GM12878 (cell line): Measurements from ENCODE around the gene BRD9. TPM values are rescaled to one million over a fixed set of nuclear protein-coding genes. Genes with fewer than 3 reads are reported as not detected.

ENCODE experiments used
- ATAC-seq: fragments of 200-7000 bp; cut with Tn5 transposase; 3 replicates; pipeline ENCODE4 v1.9.1; 2020; ENCODE audit warnings: mild to moderate bottlenecking, moderate library complexity
- BruUV-seq: library from RNA; stranded (reverse); fragments of 400-500 nt; replicated peaks from 2 replicates; lab custom pipeline; 2021; lab: Mats Ljungman, UMichigan
- CTCF ChIA-PET: fragments of 300-600 bp; sonication (Branson Sonifier 250); formaldehyde crosslinking; extraction: SDS; loops from one replicate; lab custom pipeline; 2021; ENCODE audit warnings: inconsistent platforms; lab: Yijun Ruan, JAX
- POLR2A ChIA-PET: fragments of 350-600 bp; formaldehyde crosslinking; extraction: SDS; loops from one replicate; lab custom pipeline; 2021; ENCODE audit warnings: inconsistent platforms; lab: Charles Lee
- RAD21 ChIA-PET: fragments of 300-600 bp; sonication (Branson Sonifier 250); formaldehyde crosslinking; loops from one replicate; lab custom pipeline; 2023; ENCODE audit warnings: antibody characterized with exemption; ENCODE audit not compliant: unreplicated experiment; lab: Charles Lee
- SMC1A ChIA-PET: fragments of 300-600 bp; sonication (Branson Sonifier 250); formaldehyde crosslinking; loops from one replicate; lab custom pipeline; 2023; ENCODE audit not compliant: unreplicated experiment, uncharacterized antibody; lab: Charles Lee
- DNase-seq: peaks from one replicate; pipeline ENCODE4 v3.0.0-alpha.2; 2011; ENCODE audit warnings: low read depth, low spot score
- FAIRE-seq: peaks from 3 replicates; lab custom pipeline; 2011; peaks lifted over from hg19 to GRCh38; lab: Jason Lieb, UNC
- H2AFZ ChIP-seq: 2 replicates; pipeline ENCODE4 v1.6.0; 2011; ENCODE audit warnings: low read depth, low read length, control low read depth; ENCODE audit not compliant: control insufficient read depth
- H3K27ac ChIP-seq: 2 replicates; pipeline ENCODE4 v1.5.1; 2011; ENCODE audit warnings: control low read depth; ENCODE audit not compliant: control insufficient read depth, insufficient read depth
- H3K27me3 ChIP-seq, 2 experiments: replicated peaks in 1 of 2; 2 replicates each; pipeline versions ENCODE4 v1.6.0 to v1.6.1; 2011; ENCODE audit warnings: low read length in 1 of 2; ENCODE audit not compliant: control insufficient read depth in 2 of 2, insufficient read depth in 2 of 2
- H3K36me3 ChIP-seq, 2 experiments: 2 replicates each; pipeline ENCODE4 v1.5.1; 2011; ENCODE audit warnings: low read length in 1 of 2; ENCODE audit not compliant: control insufficient read depth in 2 of 2, insufficient read depth in 2 of 2
- H3K4me1 ChIP-seq: 2 replicates; pipeline ENCODE4 v1.6.1; 2011; ENCODE audit warnings: mild to moderate bottlenecking, low read length, moderate library complexity, mixed read lengths; ENCODE audit not compliant: control insufficient read depth, insufficient read depth
- H3K4me2 ChIP-seq: 2 replicates; pipeline ENCODE4 v1.6.0; 2011; ENCODE audit warnings: control low read depth; ENCODE audit not compliant: control insufficient read depth, insufficient read depth
- H3K4me3 ChIP-seq: fragments of 200-600 bp; sonication (generic); 2 replicates; pipeline ENCODE4 v1.5.1; 2016
- H3K79me2 ChIP-seq: 2 replicates; pipeline ENCODE4 v1.6.0; 2011; ENCODE audit warnings: low read length; ENCODE audit not compliant: control insufficient read depth, insufficient read depth
- H3K9ac ChIP-seq: 2 replicates; pipeline ENCODE4 v1.8.0; 2011; ENCODE audit warnings: low read length, control low read depth, mixed read lengths; ENCODE audit not compliant: control insufficient read depth, insufficient read depth
- H3K9me3 ChIP-seq: replicated peaks from 3 replicates; pipeline ENCODE4 v1.5.1; 2011; ENCODE audit warnings: mild to moderate bottlenecking, low read length; ENCODE audit not compliant: control insufficient read depth, insufficient read depth
- H4K20me1 ChIP-seq: 2 replicates; pipeline ENCODE4 v1.6.0; 2011; ENCODE audit not compliant: control insufficient read depth, insufficient read depth
- BACH1 ChIP-seq: fragments of 450-650 bp; IDR thresholded peaks from 2 replicates; pipeline ENCODE4 v1.6.1; 2017; ENCODE audit warnings: mild to moderate bottlenecking, borderline replicate concordance
- BMI1 ChIP-seq: fragments of 450-650 bp; IDR thresholded peaks from 2 replicates; pipeline ENCODE4 v1.6.1; 2016; ENCODE audit warnings: mild to moderate bottlenecking, moderate library complexity, borderline replicate concordance
- EED ChIP-seq: sonication (generic); IDR thresholded peaks from 2 replicates; pipeline ENCODE4 v1.6.1; 2016; ENCODE audit warnings: antibody characterized with exemption, low read depth
- FOS ChIP-seq: IDR thresholded peaks from 3 replicates; pipeline ENCODE4 v1.6.1; 2011; ENCODE audit warnings: borderline replicate concordance; ENCODE audit not compliant: insufficient read length; ENCODE audit errors: extremely low read depth
- IRF4 ChIP-seq: IDR thresholded peaks from 2 replicates; pipeline ENCODE4 v1.6.1; 2011; ENCODE audit warnings: low read depth, low read length
- KAT2A ChIP-seq: conservative IDR thresholded peaks from 2 replicates; pipeline ENCODE4 v1.6.1; 2011; ENCODE audit warnings: low read depth, low read length; ENCODE audit not compliant: control insufficient read depth
- NFYA ChIP-seq: IDR thresholded peaks from 2 replicates; pipeline ENCODE4 v1.6.1; 2011; ENCODE audit warnings: low read depth, mild to moderate bottlenecking, low read length, improper control_type of control experiment, borderline replicate concordance
- NR2F1 ChIP-seq: fragments of 450-650 bp; conservative IDR thresholded peaks from 2 replicates; pipeline ENCODE4 v1.6.1; 2017; ENCODE audit warnings: mild to moderate bottlenecking
- PML ChIP-seq: IDR thresholded peaks from 2 replicates; pipeline ENCODE4 v1.6.1; 2012; ENCODE audit warnings: low read length, inconsistent platforms
- RAD51 ChIP-seq: fragments of 450-650 bp; IDR thresholded peaks from 2 replicates; pipeline ENCODE4 v1.6.1; 2016; ENCODE audit warnings: moderate library complexity, mild to moderate bottlenecking, inconsistent platforms
- SIN3A ChIP-seq: IDR thresholded peaks from 2 replicates; pipeline ENCODE4 v1.6.1; 2012; ENCODE audit warnings: low read depth, low read length, improper control_type of control experiment
- SMAD1 ChIP-seq: fragments of 450-650 bp; IDR thresholded peaks from 2 replicates; pipeline ENCODE4 v1.6.1; 2018; ENCODE audit warnings: mild to moderate bottlenecking, low read depth; ENCODE audit not compliant: partially characterized antibody
- SRF ChIP-seq, 2 experiments: IDR thresholded peaks; 2 replicates each; pipeline ENCODE4 v1.6.1; 2011; ENCODE audit warnings: low read depth in 2 of 2, low read length in 2 of 2, mild to moderate bottlenecking in 1 of 2, moderate library complexity in 1 of 2
- TARDBP ChIP-seq: IDR thresholded peaks from 2 replicates; pipeline ENCODE4 v1.6.1; 2016; ENCODE audit warnings: borderline replicate concordance
- WGBS: methylation state at CpG from one replicate; pipeline ENCODE4 v1.1.6; 2016; ENCODE audit warnings: low lambda C conversion rate; ENCODE audit not compliant: insufficient replicate concordance, insufficient coverage; ENCODE audit errors: missing lambda C conversion rate; 5-methylcytosine and 5-hydroxymethylcytosine counted together
- in situ Hi-C: fragments of 300-500 bp; cut with MboI; formaldehyde crosslinking; loops from 9 replicates; pipeline ENCODE4 v1.14.3; 2018; ENCODE audit warnings: mixed read lengths
- intact Hi-C: fragments of 100-400 bp; cut with micrococcal nuclease; formaldehyde crosslinking; loops from one replicate; pipeline ENCODE4 v1.14.2; 2022; ENCODE audit not compliant: unreplicated experiment
- polyA plus RNA-seq, 11 experiments: library from polyadenylated mRNA; depleted of rRNA in 4 of 11; unstranded in 6 of 11; stranded (reverse) in 5 of 11; fragments of >200 nt; fragmentation: Nextera tagmentation in 4 of 11; fragmentation: Illumina TruSeq in 1 of 11; extraction: Ambion mirVana in 4 of 11; extraction: Trizol in 1 of 11; gene quantifications; 1 replicate in 1 of 11; 2 replicates in 10 of 11; pipeline versions ENCODE4 v1.2.1 to v1.2.3, GENCODE V29; 2011 to 2016; ENCODE audit warnings: inconsistent platforms in 2 of 11, missing spikeins in 2 of 11, low read depth in 1 of 11
- total RNA-seq, 4 experiments: library from RNA; depleted of rRNA in 3 of 4; stranded (reverse); fragments of >200 nt in 3 of 4; fragmentation: Illumina TruSeq in 1 of 4; extraction: Trizol in 1 of 4; gene quantifications; 2 replicates each; pipeline versions ENCODE4 v1.2.1 to v1.2.3, GENCODE V29; 2013 to 2021

The BRD9 gene
- total and polyA plus RNA-seq, 10 of the 15 experiments (the other 5 are each of a cell fraction or from before 2014, with no cell fraction given): 2.0 to 48.6 (median 32.4) TPM

GRCh38 chr5:909086-909485 lies 16.5 kb upstream of the BRD9 start (continued):
- no peak for TF ChIP-seq SIN3A
- TF ChIP-seq SRF (IDR thresholded peaks at IDR 0.05; ENCODE audit: low read depth in 2 of 2, low read length in 2 of 2): no peak
- no peak for TF ChIP-seq BMI1
- TF ChIP-seq KAT2A: no peak
- TF ChIP-seq SMAD1: no peak
- TF ChIP-seq BACH1: no peak

- Histone ChIP-seq H3K4me3 (no peak overlapping the region), H3K36me3 (peaks cover 11 to 16% of the 10 kb centered on the region in 2 experiments; a peak in 3 of 4 replicates)
Measured at GRCh38 chr5:908172-908571, 15.6 kb upstream of the BRD9 start.

More at GRCh38 chr5:908172-908571, 15.6 kb upstream of the BRD9 start:
- 97% methylated on average over 16 of the region's 16 CpGs for whole genome bisulfite sequencing
- ChIA-PET SMC1A (no interaction called here), CTCF (no interaction called here), POLR2A (no interaction called here), RAD21 (no interaction called here)
- Histone ChIP-seq H2AFZ (no peak overlapping the region), H3K4me2 (no peak overlapping the region), H3K9me3 (no peaks in the 10 kb centered on the region), H4K20me1 (no peaks in the 10 kb centered on the region), H3K79me2 (no peaks in the 10 kb centered on the region), H3K4me1 (no peaks in the 10 kb centered on the region), H3K9ac (no peak overlapping the region), H3K27ac (no peak overlapping the region), H3K27me3 (no peaks in the 10 kb centered on the region)
- intact Hi-C loops (no loop called here), in situ Hi-C loops (no loop called here)
- no peak for DNase-seq
- no peak for FAIRE-seq
- ATAC-seq: no peak
- no TSS peak for BruUV-seq
- TF ChIP-seq NR2F1 (no peak), EED (no peak), NFYA (no peak), PML (no peak), FOS (no peak), IRF4 (no peak), TARDBP (no peak), RAD51 (no peak)
